ENCODE data around the gene MEST. TPM values are rescaled to one million over a fixed set of nuclear protein-coding genes. Genes with fewer than 3 reads are reported as not detected.
"Not testable (repeated sequence)": the region's sequence is repeated elsewhere in the genome, so short reads cannot be mapped to it uniquely, and the experiment has no call there.

Gene MEST
- total RNA-seq, 1 donor from 2014 or later, result 42.0 TPM

GRCh38 chr7:130500910-130501309, 9.0 kb downstream of the MEST start:
- DNase-seq (ENCODE audit: low read depth), result no peak
- no peak for TF ChIP-seq CTCF (conservative IDR thresholded peaks at IDR 0.05; ENCODE audit: low read depth, low read length)
- H3K4me3 ChIP-seq (ENCODE audit: low read depth, low read length), result no peak overlapping the region

GRCh38 chr7:130505753-130506152, 13.9 kb downstream of the MEST start:
- TF ChIP-seq CTCF (conservative IDR thresholded peaks at IDR 0.05; ENCODE audit: low read depth, low read length), result no peak
- H3K4me3 ChIP-seq (ENCODE audit: low read depth, low read length), result no peak overlapping the region
- DNase-seq (ENCODE audit: low read depth), result no peak

GRCh38 chr7:130506358-130506757, 14.5 kb downstream of the MEST start:
- H3K4me3 ChIP-seq (ENCODE audit: low read depth, low read length), result no peak overlapping the region
- no peak for TF ChIP-seq CTCF (conservative IDR thresholded peaks at IDR 0.05; ENCODE audit: low read depth, low read length)
- no peak for DNase-seq (ENCODE audit: low read depth)

- DNase-seq (ENCODE audit: low read depth), result peak; percentile 39
- not testable (repeated sequence) for H3K4me3 ChIP-seq (ENCODE audit: low read depth, low read length)
These were observed 20.2 kb downstream of the MEST start for GRCh38 chr7:130512038-130512437.

GRCh38 chr7:130513447-130513846, 21.6 kb downstream of the MEST start:
- no peak for TF ChIP-seq CTCF (conservative IDR thresholded peaks at IDR 0.05; ENCODE audit: low read depth, low read length)
- no peak overlapping the region for H3K4me3 ChIP-seq (ENCODE audit: low read depth, low read length)
- DNase-seq (ENCODE audit: low read depth), result peak; percentile 42

GRCh38 chr7:130515315-130516040, 23.6 kb downstream of the MEST start:
- DNase-seq (ENCODE audit: low read depth), result peak; percentile 44
- H3K4me3 ChIP-seq (ENCODE audit: low read depth, low read length), result no peak overlapping the region
- TF ChIP-seq CTCF (conservative IDR thresholded peaks at IDR 0.05; ENCODE audit: low read depth, low read length), result no peak

GRCh38 chr7:130521258-130521951, 29.5 kb downstream of the MEST start:
- DNase-seq (ENCODE audit: low read depth), result no peak
- H3K4me3 ChIP-seq (ENCODE audit: low read depth, low read length), result no peak overlapping the region
- TF ChIP-seq CTCF (conservative IDR thresholded peaks at IDR 0.05; ENCODE audit: low read depth, low read length), result no peak

- not testable (repeated sequence) for DNase-seq (ENCODE audit: low read depth); H3K4me3 ChIP-seq (ENCODE audit: low read depth, low read length)
These were observed 31.7 kb downstream of the MEST start for GRCh38 chr7:130523519-130524125.

Data from epithelial cell of proximal tubule (primary cell).